Gastroesophageal sphincter (tissue), 4 donors: ENCODE results near the gene C1QTNF1. TPM values are rescaled to one million over a fixed set of nuclear protein-coding genes. Genes with fewer than 3 reads are reported as not detected.
"Not testable (repeated sequence)": the region's sequence is repeated elsewhere in the genome, so short reads cannot be mapped to it uniquely, and the experiment has no call there.

ENCODE experiments used
- ATAC-seq: fragments of 150-250 bp; one replicate; pipeline ENCODE4 v1.9.1; 2016; ENCODE audit warnings: mild to moderate bottlenecking, moderate library complexity
- H3K27ac ChIP-seq, 4 donors: fragments of 200-600 bp; sonication (generic) in 3 of 4; 1 replicate in 3 of 4; 2 replicates in 1 of 4; pipeline ENCODE4 v1.5.1; 2016 to 2019
- H3K27me3 ChIP-seq: fragments of 200-600 bp; sonication (generic); one replicate; pipeline ENCODE4 v1.5.1; 2019
- H3K36me3 ChIP-seq, 2 donors: fragments of 200-600 bp; sonication (generic); one replicate each; pipeline ENCODE4 v1.5.1; 2019; ENCODE audit warnings: control low read depth in 1 of 2
- H3K4me1 ChIP-seq, 3 donors: fragments of 200-600 bp; sonication (generic); 1 replicate in 2 of 3; 2 replicates in 1 of 3; pipeline ENCODE4 v1.5.1; 2016 to 2019; ENCODE audit warnings: control low read depth in 2 of 3
- H3K4me3 ChIP-seq, 2 donors: fragments of 200-600 bp; sonication (generic); one replicate each; pipeline ENCODE4 v1.5.1; 2019; ENCODE audit warnings: mild to moderate bottlenecking in 1 of 2, moderate library complexity in 1 of 2
- H3K9me3 ChIP-seq, 3 donors: fragments of 200-600 bp; sonication (generic); one replicate each; pipeline ENCODE4 v1.5.1; 2017 to 2019; ENCODE audit warnings: control low read depth in 2 of 3
- EP300 ChIP-seq: sonication (generic); formaldehyde crosslinking; IDR thresholded peaks from one replicate; pipeline ENCODE4 v1.6.1; 2017; ENCODE audit warnings: antibody characterized with exemption, mild to moderate bottlenecking
- POLR2A ChIP-seq, 2 donors: fragments of 450-650 bp; IDR thresholded peaks; one replicate each; pipeline ENCODE4 v1.6.1; 2017; ENCODE audit warnings: antibody characterized with exemption in 2 of 2, mild to moderate bottlenecking in 2 of 2, moderate library complexity in 1 of 2
- POLR2AphosphoS5 ChIP-seq: sonication (generic); formaldehyde crosslinking; IDR thresholded peaks from one replicate; pipeline ENCODE4 v1.6.1; 2017; ENCODE audit warnings: antibody characterized with exemption
- WGBS, 2 donors: methylation state at CpG; one replicate each; pipeline ENCODE4 v1.1.5; 2018; ENCODE audit warnings: low coverage in 1 of 2; 5-methylcytosine and 5-hydroxymethylcytosine counted together
- total RNA-seq, 4 donors: library from RNA; depleted of rRNA; stranded (reverse); fragments of >200 nt; gene quantifications; one replicate each; pipeline ENCODE4 v1.1.0, GENCODE V29; 2016
- TF ChIP-seq, protein P1 (sequence below), 4 experiments: fragments of 200-600 bp in 2 of 4; fragments of 450-650 bp in 2 of 4; sonication (generic) in 1 of 4; IDR thresholded peaks; one replicate each; pipeline ENCODE4 v1.5.1; 2017 to 2019; ENCODE audit warnings: antibody characterized with exemption in 4 of 4, mild to moderate bottlenecking in 2 of 4, moderate library complexity in 2 of 4

Gene C1QTNF1
- total RNA-seq, 4 donors from 2014 or later: 50.8 to 76.5 (median 72.3) TPM

GRCh38 chr17:79018370-79018695 lies 5.6 kb upstream of the C1QTNF1 start:
- no peak overlapping the region for H3K27ac ChIP-seq
- no peaks in the 10 kb centered on the region for H3K9me3 ChIP-seq
- peaks cover 3 to 42% (median 20%) of the 10 kb centered on the region in 3 donors for H3K4me1 ChIP-seq
- no peak for ATAC-seq
- TF ChIP-seq, protein P1, sequence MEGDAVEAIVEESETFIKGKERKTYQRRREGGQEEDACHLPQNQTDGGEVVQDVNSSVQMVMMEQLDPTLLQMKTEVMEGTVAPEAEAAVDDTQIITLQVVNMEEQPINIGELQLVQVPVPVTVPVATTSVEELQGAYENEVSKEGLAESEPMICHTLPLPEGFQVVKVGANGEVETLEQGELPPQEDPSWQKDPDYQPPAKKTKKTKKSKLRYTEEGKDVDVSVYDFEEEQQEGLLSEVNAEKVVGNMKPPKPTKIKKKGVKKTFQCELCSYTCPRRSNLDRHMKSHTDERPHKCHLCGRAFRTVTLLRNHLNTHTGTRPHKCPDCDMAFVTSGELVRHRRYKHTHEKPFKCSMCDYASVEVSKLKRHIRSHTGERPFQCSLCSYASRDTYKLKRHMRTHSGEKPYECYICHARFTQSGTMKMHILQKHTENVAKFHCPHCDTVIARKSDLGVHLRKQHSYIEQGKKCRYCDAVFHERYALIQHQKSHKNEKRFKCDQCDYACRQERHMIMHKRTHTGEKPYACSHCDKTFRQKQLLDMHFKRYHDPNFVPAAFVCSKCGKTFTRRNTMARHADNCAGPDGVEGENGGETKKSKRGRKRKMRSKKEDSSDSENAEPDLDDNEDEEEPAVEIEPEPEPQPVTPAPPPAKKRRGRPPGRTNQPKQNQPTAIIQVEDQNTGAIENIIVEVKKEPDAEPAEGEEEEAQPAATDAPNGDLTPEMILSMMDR (IDR thresholded peaks at IDR 0.05): no peak
- H3K27me3 ChIP-seq: no peaks in the 10 kb centered on the region
- WGBS, 2 donors: 92% methylated on average over 3 of the region's 3 CpGs
- no peak overlapping the region for H3K4me3 ChIP-seq
- H3K36me3 ChIP-seq: no peaks in the 10 kb centered on the region

DNA sequence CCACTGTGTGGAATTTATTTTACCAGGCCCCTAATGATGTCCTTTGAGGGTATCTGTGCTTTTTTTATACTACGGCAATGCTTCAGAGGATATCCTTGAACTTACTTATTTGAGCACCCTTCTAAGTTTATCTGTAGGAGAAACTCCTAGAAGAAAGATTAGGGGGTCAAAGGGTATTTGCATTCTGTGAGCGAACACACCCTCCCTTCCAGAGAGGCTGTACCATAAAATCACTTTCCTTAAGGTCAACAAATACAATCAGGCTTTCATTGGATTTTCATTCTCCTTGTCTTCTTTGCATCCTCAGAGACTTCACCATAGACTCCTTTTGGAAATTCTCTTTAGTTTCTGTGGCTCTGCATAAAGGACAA lies 4.7 kb upstream of the C1QTNF1 start:
- no peak for TF ChIP-seq EP300
- TF ChIP-seq, protein P1 (IDR thresholded peaks at IDR 0.05): no peak
- TF ChIP-seq POLR2AphosphoS5: no peak
- no peak for TF ChIP-seq POLR2A (IDR thresholded peaks at IDR 0.05)
- H3K27ac ChIP-seq: peak overlapping the region in 1 of 4 donors; percentile 82
- peaks cover 3 to 51% (median 27%) of the 10 kb centered on the region in 3 donors for H3K4me1 ChIP-seq
- no peaks in the 10 kb centered on the region for H3K36me3 ChIP-seq
- no peaks in the 10 kb centered on the region for H3K9me3 ChIP-seq
- 55 to 85% methylated on average over 2 of the region's 2 CpGs for WGBS, 2 donors
- H3K4me3 ChIP-seq: no peak overlapping the region
- ATAC-seq: no peak
- H3K27me3 ChIP-seq: no peaks in the 10 kb centered on the region

GRCh38 chr17:79019632-79020584 lies 4.1 kb upstream of the C1QTNF1 start:
- Histone ChIP-seq H3K4me1 (peaks cover 3 to 58% (median 29%) of the 10 kb centered on the region in 3 donors), H3K27me3 (no peaks in the 10 kb centered on the region), H3K36me3 (no peaks in the 10 kb centered on the region), H3K4me3 (peak overlapping the region in 1 of 2 donors; percentile 24), H3K27ac (peak overlapping the region; percentile 65 to 85 (median 82)), H3K9me3 (no peaks in the 10 kb centered on the region)
- 3 to 7% methylated on average over 5 to 10 of the region's 19 CpGs for WGBS, 2 donors
- peak; percentile 83 for TF ChIP-seq POLR2AphosphoS5
- TF ChIP-seq, protein P1 (IDR thresholded peaks at IDR 0.05): peak; percentile 56 to 88 (median 84)
- no peak for TF ChIP-seq EP300
- ATAC-seq: peak; percentile 61

- WGBS, 2 donors: 56 to 64% methylated on average over 2 of the region's 2 CpGs
- Histone ChIP-seq H3K4me1 (peaks cover 3 to 67% (median 38%) of the 10 kb centered on the region in 3 donors), H3K27ac (peak overlapping the region; percentile 65 to 85 (median 82))
Observed at GRCh38 chr17:79020631-79021301, 3.2 kb upstream of the C1QTNF1 start.

GRCh38 chr17:79021929-79022328 lies 2.0 kb upstream of the C1QTNF1 start:
- not testable (repeated sequence) for ATAC-seq, H3K9me3 ChIP-seq, H3K4me3 ChIP-seq, H3K36me3 ChIP-seq, H3K27me3 ChIP-seq
- WGBS, 2 donors: 100% methylated on average over 1 of the region's 2 CpGs; no CpG with 5 or more reads in 1 of the 2 donors
- peak overlapping the region in 3 of 4 donors; percentile 82 to 85 (median 83) for H3K27ac ChIP-seq
- H3K4me1 ChIP-seq: peaks cover 6 to 78% (median 49%) of the 10 kb centered on the region in 3 donors

More at GRCh38 chr17:79020631-79021301, 3.2 kb upstream of the C1QTNF1 start:
- TF ChIP-seq POLR2A (IDR thresholded peaks at IDR 0.05): no peak
- TF ChIP-seq EP300: no peak
- TF ChIP-seq POLR2AphosphoS5: no peak
- TF ChIP-seq, protein P1 (IDR thresholded peaks at IDR 0.05): no peak
- Histone ChIP-seq H3K9me3 (no peaks in the 10 kb centered on the region), H3K36me3 (no peaks in the 10 kb centered on the region), H3K27me3 (no peaks in the 10 kb centered on the region), H3K4me3 (no peak overlapping the region)
- no peak for ATAC-seq
